Activated naive CD4-positive, alpha-beta T cell treated with anti-CD3 and anti-CD28 coated beads, Interleukin-2, amount 10 ng/mL, durations not matched to agents 5 hours and 36 hours (primary cell): ENCODE data around the gene COX6A2. TPM values are rescaled to one million over a fixed set of nuclear protein-coding genes. Genes with fewer than 3 reads are reported as not detected.

Experiments used
- total RNA-seq, 2 experiments: library from RNA; stranded (reverse); gene quantifications; one replicate each; pipeline ENCODE4 v1.2.3, GENCODE V29; 2021

The COX6A2 gene
- not detected for total RNA-seq

GRCh38 chr16:31428279-31428597 is at the start of gene COX6A2:
Gene COX6A2 (minus strand): TSS chr16:31428360. CDS start chr16:31428325, 35 bp downstream.

GRCh38 chr16:31471875-31472708 is 43.9 kb upstream of the COX6A2 start, which contains the start of gene TGFB1I1:
Gene TGFB1I1 (plus strand): TSS chr16:31472152. CDS start chr16:31472189, 37 bp downstream.

GRCh38 chr16:31458844-31459686 is 30.9 kb upstream of the COX6A2 start, which contains the start of gene ARMC5:
Gene ARMC5 (plus strand): TSS chr16:31459501. CDS start chr16:31459525, 24 bp downstream.

GRCh38 chr16:31393056-31393455 is 35.1 kb downstream of the COX6A2 start, which contains the start of gene ITGAD:
Gene ITGAD (plus strand): TSS chr16:31393335. CDS start chr16:31393361, 26 bp downstream.

Other genes starting within 250 kb of the COX6A2 start
- 100 to 1,000 TPM; 492 to 544 TPM for gene FUS, start 248.2 kb downstream of the COX6A2 start, total RNA-seq
- gene PYCARD, start 225.6 kb downstream of the COX6A2 start, total RNA-seq = 10 to 100 TPM; 92.6 to 96.9 TPM
- gene TRIM72, start 214.2 kb downstream of the COX6A2 start, total RNA-seq = not detected
- not detected for gene PYDC1, start 211.2 kb downstream of the COX6A2 start, total RNA-seq
- gene ITGAM, start 168.4 kb downstream of the COX6A2 start, total RNA-seq = 10 to 100 TPM; 55.4 to 57.2 TPM
- gene ITGAX, start 73.2 kb downstream of the COX6A2 start, total RNA-seq = 1 to 10 TPM; 3.2 to 3.3 TPM
- gene ITGAD, start 35.0 kb downstream of the COX6A2 start, total RNA-seq = not detected
- gene ZNF843, start 14.4 kb upstream of the COX6A2 start, total RNA-seq = under 1 TPM; 0.08 to 0.26 TPM
- gene ARMC5, start 31.1 kb upstream of the COX6A2 start, total RNA-seq = 10 to 100 TPM; 10.7 to 10.8 TPM
- under 1 TPM; 0.48 to 0.60 TPM for gene TGFB1I1, start 43.8 kb upstream of the COX6A2 start, total RNA-seq
- gene SLC5A2, start 54.8 kb upstream of the COX6A2 start, total RNA-seq = under 1 TPM; 0.17 to 0.28 TPM
- 10 to 100 TPM; 42.2 to 44.0 TPM for gene RUSF1, start 80.0 kb upstream of the COX6A2 start, total RNA-seq
- not detected for gene AHSP, start 99.5 kb upstream of the COX6A2 start, total RNA-seq